SHP77 (cell line): ENCODE measurements around the gene PLXNB1.

ENCODE experiments used
- DNase-seq, 2 experiments: peaks; one replicate each; lab custom pipeline; 2025; lab: John Stamatoyannopoulos, UW

Gene PLXNB1

GRCh38 chr3:48434591-48435222 is 4.8 kb upstream of the PLXNB1 start:
- no peak for DNase-seq

GRCh38 chr3:48433472-48434118 is 3.7 kb upstream of the PLXNB1 start:
- no peak for DNase-seq

- no peak for DNase-seq
Observed at GRCh38 chr3:48432411-48433371, 2.8 kb upstream of the PLXNB1 start.

- DNase-seq: no peak
Observed at GRCh38 chr3:48431224-48432029, 1.5 kb upstream of the PLXNB1 start.

DNA sequence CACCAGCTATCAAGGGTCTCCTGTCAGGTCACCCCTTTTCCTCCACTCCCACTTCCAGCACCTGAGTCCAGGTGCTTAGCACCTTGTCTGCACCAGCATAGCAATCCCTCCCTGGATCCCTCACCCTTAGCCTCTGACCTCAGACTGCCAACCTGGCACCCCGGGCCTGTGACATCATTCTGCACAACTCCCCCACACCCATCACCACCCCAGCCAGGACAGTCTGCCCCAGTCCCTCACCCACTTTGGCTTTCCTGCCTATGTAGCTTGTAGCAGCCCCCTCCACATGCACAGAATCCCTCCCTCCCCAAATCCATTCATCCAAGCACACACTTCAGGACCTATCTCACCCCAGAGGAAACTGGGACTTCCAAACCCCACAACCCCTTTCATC is 819 bp upstream of the PLXNB1 start:
- DNase-seq: no peak

DNA sequence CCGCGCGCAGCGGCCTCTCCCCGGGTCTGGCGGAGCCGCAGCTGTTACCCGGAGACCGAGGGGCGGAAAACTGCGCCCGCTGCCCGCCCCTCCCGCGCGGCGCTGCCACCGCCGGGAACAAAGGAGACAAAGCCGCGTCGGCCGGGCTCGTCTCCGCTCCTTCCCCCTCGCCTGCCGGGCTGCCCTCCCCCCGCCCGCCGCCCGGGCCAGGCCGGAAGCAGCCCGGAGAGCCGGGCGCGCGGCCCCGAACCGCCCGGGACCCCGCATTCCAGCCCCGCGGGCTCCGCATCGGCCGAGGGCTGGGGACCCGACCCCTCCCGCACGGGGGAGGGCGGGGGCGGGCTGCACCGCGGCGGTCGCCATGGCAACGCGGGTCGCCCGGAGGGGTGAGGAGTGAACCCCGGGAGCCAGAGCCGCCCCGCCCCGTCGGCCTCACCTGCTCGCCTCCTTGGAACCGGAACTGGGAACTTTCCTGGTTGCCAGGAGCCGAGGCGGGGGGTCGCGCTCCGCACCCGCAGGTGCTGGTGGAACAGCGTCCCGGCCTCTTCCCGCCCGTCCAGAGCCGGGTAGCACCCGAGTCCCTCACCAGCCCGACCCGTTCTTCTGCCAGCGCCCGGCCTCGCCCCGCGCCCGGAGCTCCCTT is 448 bp downstream of the PLXNB1 start:
- peak; percentile 38 to 75 for DNase-seq

DNA sequence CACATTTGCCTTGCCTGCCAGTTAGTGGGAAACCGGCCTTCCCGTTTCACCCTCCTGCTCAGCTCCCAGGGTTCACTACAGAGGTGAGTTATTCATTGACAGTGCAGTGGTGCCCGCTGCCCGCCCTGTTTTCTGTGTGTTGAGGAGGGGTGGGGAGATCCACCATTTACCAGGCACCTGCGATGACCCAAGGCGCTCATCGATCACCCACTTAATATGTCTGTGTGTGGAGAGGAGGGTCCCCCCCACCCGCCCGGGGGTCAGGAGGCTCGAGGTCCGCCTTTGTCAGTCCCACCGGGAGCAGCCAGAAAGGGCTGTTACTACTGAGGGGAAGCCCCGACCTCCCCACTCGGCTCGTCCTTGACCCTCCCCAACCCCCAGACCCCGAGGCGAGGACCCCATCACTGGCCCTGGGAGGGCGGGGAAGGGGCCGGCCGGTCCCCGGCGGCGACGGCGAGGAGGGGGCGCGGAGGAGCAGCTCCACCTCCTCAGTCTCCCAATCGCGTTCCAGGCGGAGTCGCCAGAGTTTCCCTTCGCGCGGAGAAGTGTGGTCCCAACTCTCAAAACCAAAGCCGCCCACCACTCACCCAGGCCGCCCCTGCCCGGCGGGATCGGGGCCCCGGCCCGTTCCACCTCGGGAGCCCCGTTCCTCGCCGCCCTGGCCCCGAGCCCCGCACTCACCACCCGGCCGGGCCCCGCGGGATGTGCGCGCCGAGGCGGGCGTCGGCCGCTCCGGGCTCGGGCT is 1.1 kb downstream of the PLXNB1 start:
- no peak for DNase-seq

GRCh38 chr3:48428088-48428571 is 1.8 kb downstream of the PLXNB1 start:
- no peak for DNase-seq

GRCh38 chr3:48427630-48427962 is 2.3 kb downstream of the PLXNB1 start:
- no peak for DNase-seq

DNA sequence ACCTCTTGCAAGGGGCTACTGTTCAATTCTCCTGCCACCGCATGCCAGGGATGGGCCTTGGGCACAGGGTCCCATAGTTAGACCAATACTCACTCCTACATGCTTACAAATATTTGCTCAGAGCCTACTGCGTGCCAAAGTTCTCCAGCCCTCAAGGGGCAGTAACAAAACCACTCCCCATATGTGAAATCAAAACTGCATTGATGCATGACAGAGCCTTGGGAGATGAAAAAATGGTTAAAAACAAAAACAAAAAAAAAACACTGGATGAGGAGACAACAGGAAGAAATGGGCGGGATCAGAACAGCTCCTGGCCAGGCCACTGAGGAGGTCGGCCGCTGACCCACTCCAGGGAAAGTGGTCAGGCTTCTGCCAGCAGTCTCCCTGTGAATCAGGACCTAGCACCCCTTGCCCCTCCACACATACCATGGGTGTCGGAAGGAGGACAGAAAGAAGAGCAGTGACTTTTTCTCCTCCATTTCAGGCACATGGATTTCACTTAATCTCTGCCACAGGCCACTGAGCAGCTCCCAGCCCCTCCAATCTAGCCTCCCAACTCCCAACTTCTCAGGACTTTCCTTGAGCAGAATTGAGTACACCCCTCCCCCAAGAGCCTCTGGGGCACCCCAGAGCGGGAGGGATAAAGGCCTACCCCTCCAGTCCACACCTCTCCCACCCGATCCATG is 2.8 kb downstream of the PLXNB1 start:
- DNase-seq: no peak

DNA sequence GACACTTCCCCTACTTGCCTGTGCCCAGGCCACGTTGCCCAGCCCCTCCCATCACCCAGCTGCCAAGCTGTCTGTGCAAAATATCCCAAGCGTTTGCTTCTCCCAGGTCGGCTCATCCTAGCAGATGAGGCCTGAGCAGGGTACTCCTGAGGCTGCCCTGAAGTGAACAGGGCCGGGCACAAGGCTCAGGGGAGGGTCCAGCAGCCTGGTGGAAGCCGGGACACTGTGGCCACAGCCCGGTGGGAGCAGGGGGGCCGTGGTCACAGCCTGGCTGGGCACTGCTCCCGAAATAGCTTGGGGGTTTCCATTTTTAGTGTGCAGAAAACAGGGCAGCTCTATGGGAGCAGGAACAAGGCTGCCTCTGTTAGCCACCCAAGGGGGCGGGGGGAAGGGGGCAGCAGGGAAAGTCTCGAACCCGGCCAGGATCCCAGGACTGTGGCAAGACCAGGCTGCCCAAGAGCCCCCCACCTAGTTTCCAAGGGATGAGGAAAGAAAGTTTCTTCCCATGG is 3.4 kb downstream of the PLXNB1 start:
- no peak for DNase-seq

DNA sequence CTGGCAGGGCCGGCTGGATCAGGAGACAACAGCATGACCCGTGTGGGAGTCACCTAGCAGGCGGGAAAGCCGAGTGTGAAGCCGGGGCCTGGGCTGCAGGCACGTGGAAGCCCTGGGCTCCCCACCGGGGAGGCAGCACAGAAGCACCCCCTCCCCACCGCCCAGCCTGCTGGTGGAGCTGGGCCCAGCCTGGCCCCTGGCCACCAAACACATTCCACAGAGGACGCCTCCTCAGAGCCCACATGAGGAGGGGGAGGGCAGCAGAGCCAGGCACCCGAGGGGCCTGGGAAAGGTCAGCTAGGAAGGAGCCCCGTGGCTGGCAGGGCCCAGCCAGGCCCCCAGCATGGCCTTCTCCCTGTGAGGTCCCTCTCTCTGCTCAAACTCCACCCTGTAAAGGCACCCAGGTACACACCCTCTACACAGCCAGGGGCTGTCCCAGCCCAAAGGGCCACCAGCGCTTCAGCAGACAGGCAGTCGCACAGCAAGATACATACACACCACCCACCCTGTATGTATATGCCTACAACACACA is 4.5 kb downstream of the PLXNB1 start:
- no peak for DNase-seq

DNA sequence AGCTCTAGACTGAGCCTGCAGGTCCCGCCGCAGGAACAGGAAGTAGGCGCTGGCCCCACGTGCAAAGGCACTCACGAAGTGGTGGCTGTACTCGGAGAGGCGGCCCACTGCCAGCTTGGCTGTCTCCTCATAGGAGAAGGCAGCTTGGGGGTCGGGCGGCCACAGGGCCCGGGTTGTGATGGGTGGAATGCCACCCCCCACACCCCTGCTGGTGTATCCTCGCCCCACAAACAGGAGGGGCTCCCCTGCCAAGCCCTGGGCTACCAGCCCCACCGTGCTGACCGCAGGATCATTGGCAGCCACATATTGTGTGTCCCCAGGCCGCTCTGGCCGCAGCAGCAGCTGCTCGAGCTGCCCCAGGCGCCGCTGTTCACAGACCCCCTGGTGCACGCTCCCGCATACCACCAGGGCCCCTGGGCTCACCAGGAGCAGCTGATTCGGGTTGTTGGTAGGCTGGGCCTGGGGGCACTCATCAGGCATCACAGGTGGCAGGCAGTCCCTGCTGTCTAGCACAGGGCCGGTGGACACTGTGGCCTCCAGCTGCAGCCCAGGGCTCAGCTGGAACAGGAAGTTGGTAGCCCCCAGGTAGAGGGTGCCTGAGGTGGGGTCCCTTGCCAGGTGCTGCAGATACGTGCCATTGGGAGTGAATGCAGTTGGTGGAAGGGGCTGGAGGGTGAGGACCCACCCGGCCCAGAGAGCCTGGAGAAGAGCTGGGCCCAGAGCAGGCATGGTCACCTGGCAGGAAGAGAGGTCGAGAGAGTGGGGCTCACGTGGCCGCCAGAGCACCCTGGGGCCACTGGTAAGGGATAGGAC is 5.8 kb downstream of the PLXNB1 start:
- DNase-seq: no peak

GRCh38 chr3:48423241-48423882 is 6.5 kb downstream of the PLXNB1 start:
- DNase-seq: no peak

DNA sequence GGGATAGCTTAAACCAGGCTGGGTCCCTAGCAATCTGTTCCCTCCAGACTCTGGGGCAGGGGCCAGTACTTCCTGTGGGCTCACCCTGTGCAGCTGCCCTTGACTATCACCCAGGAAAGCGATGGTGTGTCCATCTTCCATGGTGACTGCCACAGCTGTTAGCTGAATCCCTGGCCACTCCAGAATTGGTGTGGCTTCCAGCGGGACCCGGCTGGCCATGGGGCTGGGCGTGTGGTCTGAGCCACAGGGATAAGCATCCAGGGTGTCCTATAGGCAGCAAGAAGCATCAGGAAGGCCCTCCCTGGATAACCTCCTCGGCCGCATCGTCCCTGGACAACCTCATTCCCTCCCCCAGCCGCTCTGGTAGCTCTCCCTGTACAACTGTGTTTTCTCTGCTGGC is 7.2 kb downstream of the PLXNB1 start:
- no peak for DNase-seq

- DNase-seq: no peak
Observed at GRCh38 chr3:48422272-48422671, 7.6 kb downstream of the PLXNB1 start.

DNA sequence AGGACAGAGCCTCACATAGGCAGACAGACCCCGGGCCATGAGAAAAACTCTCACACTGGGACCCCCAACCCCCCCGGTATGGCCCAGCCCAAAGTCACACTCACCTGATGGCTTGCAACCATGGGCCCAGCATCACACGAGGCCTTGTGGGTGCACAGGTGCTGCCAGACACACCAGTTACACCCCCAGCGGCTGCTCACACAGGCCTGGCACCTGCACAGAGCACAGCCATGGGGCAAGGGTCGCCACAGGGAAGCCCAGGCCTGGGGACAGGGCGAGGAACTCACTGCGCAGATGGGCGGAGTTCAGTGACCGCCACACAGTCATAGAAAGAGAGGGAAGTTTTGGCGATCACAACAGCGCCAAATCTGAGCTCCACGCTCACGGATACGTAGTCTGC is 9.3 kb downstream of the PLXNB1 start:
- DNase-seq: no peak

GRCh38 chr3:48419597-48419996 is 10.3 kb downstream of the PLXNB1 start:
- no peak for DNase-seq
